SU-DHL-6 (cell line): ENCODE results near the gene BOK.

Experiments
- H2AFZ ChIP-seq: fragments of 200-600 bp; sonication (generic); 2 replicates; pipeline ENCODE4 v1.6.1; 2014; ENCODE audit warnings: low read depth, mild to moderate bottlenecking, moderate library complexity, mixed read lengths, antibody characterized with exemption, low read length; ENCODE audit not compliant: severe bottlenecking
- H3F3A ChIP-seq: fragments of 200-600 bp; shearing (Covaris generic); 2 replicates; pipeline ENCODE4 v1.6.0; 2016; ENCODE audit warnings: antibody characterized with exemption, mild to moderate bottlenecking; ENCODE audit not compliant: insufficient read depth
- H3K27ac ChIP-seq: fragments of 200-600 bp; sonication (generic); 2 replicates; pipeline ENCODE4 v1.5.1; 2016; ENCODE audit warnings: low read depth, mild to moderate bottlenecking, low read length, moderate library complexity, mixed read lengths
- H3K27me3 ChIP-seq: fragments of 200-600 bp; sonication (generic), shearing (Covaris generic); 2 replicates; pipeline ENCODE4 v1.6.0; 2014; ENCODE audit warnings: mild to moderate bottlenecking, low read length
- H3K36me3 ChIP-seq: fragments of 200-600 bp; sonication (generic); 2 replicates; pipeline ENCODE4 v1.6.1; 2014; ENCODE audit warnings: mild to moderate bottlenecking, low read length, mixed read lengths
- H3K4me2 ChIP-seq: fragments of 300-600, 200-600 bp; shearing (Covaris generic), sonication (generic); 2 replicates; pipeline ENCODE4 v1.6.0; 2014; ENCODE audit warnings: low read length, low read depth, mild to moderate bottlenecking; ENCODE audit not compliant: poor library complexity, severe bottlenecking
- H3K4me3 ChIP-seq: fragments of 200-600 bp; sonication (generic); 2 replicates; pipeline ENCODE4 v1.5.1; 2014; ENCODE audit warnings: antibody characterized with exemption, low read length, mild to moderate bottlenecking, mixed read lengths; ENCODE audit not compliant: insufficient read depth, poor library complexity, severe bottlenecking
- H3K79me2 ChIP-seq: fragments of 200-600 bp; sonication (generic); 2 replicates; pipeline ENCODE4 v1.6.1; 2014; ENCODE audit warnings: mild to moderate bottlenecking, low read length, moderate library complexity; ENCODE audit not compliant: insufficient read depth
- H3K9ac ChIP-seq: fragments of 200-600 bp; sonication (generic); 2 replicates; pipeline ENCODE4 v1.7.0; 2014; ENCODE audit warnings: mild to moderate bottlenecking, low read length
- H3K9me2 ChIP-seq: fragments of 200-600 bp; sonication (generic); replicated peaks from 2 replicates; pipeline ENCODE4 v1.6.1; 2014; ENCODE audit warnings: low read length; ENCODE audit not compliant: insufficient read depth
- H3K9me3 ChIP-seq: fragments of 200-600 bp; sonication (generic); 2 replicates; pipeline ENCODE4 v1.6.1; 2014; ENCODE audit warnings: low read length, mixed read lengths; ENCODE audit not compliant: insufficient read depth
- H4K20me1 ChIP-seq: fragments of 200-600 bp; sonication (generic); 2 replicates; pipeline ENCODE4 v1.6.1; 2014; ENCODE audit warnings: low read depth, mild to moderate bottlenecking, antibody characterized with exemption, low read length, moderate library complexity, mixed read lengths
- EZH2phosphoT487 ChIP-seq: fragments of 200-600 bp; sonication (generic), shearing (Covaris generic); conservative IDR thresholded peaks from 2 replicates; pipeline ENCODE4 v1.6.1; 2018; ENCODE audit warnings: mild to moderate bottlenecking, antibody characterized with exemption, low read length, moderate library complexity, mixed read lengths
- TF ChIP-seq, protein P1 (sequence below): fragments of 200-600 bp; sonication (generic); IDR thresholded peaks from one replicate; pipeline ENCODE4 v1.5.1; 2017; ENCODE audit warnings: antibody characterized with exemption, mild to moderate bottlenecking, low read length, moderate library complexity; ENCODE audit not compliant: insufficient read depth, poor library complexity, severe bottlenecking

BOK gene

DNA sequence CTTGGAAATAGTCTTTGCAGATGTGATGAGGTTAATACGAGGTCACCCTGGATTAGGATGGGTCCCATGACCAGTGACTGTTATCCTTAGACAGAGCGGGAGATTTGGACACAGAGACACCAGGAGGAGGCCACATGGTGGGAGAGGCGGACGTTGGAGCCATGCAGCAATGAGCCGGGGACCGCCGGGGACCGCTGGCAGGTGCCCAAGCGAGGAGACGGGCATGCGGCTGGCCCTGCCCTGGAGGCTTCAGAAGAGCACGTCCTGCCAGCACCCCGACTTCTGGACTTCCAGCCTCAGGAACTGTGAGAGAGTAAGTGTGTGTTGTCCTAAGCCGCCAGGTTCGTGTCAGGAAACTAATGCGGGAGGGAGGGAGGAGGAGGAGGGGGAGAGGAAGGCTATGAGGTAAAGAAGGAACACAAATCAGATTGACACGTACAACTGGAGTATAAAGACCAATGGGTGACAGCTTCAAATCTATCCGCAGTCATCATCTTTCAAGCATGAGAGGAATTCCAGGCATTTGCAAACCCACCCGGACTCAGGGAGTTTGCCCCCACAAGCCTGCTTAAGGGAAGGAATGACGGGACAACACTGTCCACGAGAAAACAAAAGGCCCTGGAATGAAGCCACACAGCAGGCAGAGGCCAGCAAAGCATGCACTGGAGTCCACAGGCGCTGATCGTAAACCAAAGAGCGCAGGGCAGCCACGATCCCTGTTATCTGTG, 11.6 kb upstream of the BOK start:
- H3K4me2 ChIP-seq: no peak overlapping the region

DNA sequence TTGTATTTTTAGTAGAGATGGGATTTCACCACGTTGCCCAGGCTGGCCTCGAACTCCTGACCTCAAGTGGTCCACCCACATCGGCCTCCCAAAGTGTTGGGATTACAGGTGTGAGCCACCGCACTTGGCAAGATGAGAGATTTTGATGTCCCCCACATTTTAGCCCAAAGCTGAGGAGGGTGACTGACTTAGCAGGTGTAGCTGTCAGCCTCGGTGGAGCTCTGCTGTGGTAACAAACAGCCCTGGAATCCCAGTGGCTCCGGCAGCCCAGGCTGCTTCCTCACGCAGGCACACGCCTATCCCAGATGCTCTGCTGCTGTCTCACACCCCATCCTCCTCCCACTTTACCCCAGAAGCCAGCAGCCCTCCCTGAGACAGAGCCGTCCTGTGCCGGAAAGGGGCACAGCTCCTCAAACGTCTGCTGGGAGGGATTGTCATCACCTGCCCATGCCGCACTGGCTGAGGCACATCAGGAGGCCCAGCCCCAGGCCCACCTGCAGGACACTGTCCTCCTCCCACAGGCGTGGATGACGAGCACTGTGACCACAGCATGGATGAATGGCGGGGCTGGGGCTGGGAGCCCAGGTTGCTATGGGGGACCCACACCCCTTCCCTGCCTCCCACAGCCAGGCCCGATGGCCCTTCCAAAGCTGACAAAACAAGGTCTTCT, 10.6 kb upstream of the BOK start:
- Histone ChIP-seq H3K36me3 (no peaks in the 10 kb centered on the region), H2AFZ (no peak overlapping the region), H3K9me2 (no peaks in the 10 kb centered on the region), H3K4me3 (no peak overlapping the region), H3K9ac (no peak overlapping the region), H3K9me3 (no peaks in the 10 kb centered on the region), H3K27me3 (no peaks in the 10 kb centered on the region), H4K20me1 (no peaks in the 10 kb centered on the region), H3K79me2 (no peaks in the 10 kb centered on the region), H3K4me2 (no peak overlapping the region), H3F3A (no peaks in the 10 kb centered on the region), H3K27ac (no peak overlapping the region)
- TF ChIP-seq EZH2phosphoT487: no peak
- TF ChIP-seq, protein P1, sequence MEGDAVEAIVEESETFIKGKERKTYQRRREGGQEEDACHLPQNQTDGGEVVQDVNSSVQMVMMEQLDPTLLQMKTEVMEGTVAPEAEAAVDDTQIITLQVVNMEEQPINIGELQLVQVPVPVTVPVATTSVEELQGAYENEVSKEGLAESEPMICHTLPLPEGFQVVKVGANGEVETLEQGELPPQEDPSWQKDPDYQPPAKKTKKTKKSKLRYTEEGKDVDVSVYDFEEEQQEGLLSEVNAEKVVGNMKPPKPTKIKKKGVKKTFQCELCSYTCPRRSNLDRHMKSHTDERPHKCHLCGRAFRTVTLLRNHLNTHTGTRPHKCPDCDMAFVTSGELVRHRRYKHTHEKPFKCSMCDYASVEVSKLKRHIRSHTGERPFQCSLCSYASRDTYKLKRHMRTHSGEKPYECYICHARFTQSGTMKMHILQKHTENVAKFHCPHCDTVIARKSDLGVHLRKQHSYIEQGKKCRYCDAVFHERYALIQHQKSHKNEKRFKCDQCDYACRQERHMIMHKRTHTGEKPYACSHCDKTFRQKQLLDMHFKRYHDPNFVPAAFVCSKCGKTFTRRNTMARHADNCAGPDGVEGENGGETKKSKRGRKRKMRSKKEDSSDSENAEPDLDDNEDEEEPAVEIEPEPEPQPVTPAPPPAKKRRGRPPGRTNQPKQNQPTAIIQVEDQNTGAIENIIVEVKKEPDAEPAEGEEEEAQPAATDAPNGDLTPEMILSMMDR: no peak

More for the DNA sequence above, 11.6 kb upstream of the BOK start:
- H3K27me3 ChIP-seq: no peaks in the 10 kb centered on the region
- no peaks in the 10 kb centered on the region for H3K9me2 ChIP-seq
- H3K9ac ChIP-seq: no peak overlapping the region
- H4K20me1 ChIP-seq: no peaks in the 10 kb centered on the region
- H3K79me2 ChIP-seq: no peaks in the 10 kb centered on the region
- H3F3A ChIP-seq: no peaks in the 10 kb centered on the region
- H2AFZ ChIP-seq: no peak overlapping the region
- TF ChIP-seq, protein P1: no peak
- TF ChIP-seq EZH2phosphoT487: no peak
- no peak overlapping the region for H3K27ac ChIP-seq
- no peaks in the 10 kb centered on the region for H3K9me3 ChIP-seq
- H3K36me3 ChIP-seq: no peaks in the 10 kb centered on the region
- H3K4me3 ChIP-seq: no peak overlapping the region

DNA sequence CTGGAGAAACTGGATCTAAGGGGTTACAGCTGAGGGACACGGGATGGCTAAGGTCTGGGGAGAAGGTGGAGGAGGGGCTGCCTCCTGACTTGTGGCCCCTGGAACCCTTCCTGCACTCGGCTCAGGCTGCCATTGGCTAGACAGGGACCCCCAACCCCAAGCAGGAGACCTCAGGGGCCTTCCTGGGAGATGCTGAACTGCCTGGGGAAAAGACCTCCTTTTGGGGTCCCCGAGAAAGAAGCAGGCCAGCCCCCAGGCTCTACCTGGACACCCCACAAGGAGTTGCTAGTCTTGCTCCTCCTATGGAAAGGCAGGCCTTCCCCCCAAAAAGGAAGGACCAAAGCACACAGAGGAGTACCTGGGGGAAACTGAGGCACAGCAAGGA, 10.1 kb upstream of the BOK start:
- no peak overlapping the region for H3K4me3 ChIP-seq
- no peaks in the 10 kb centered on the region for H3K9me2 ChIP-seq
- no peak overlapping the region for H2AFZ ChIP-seq
- H3K36me3 ChIP-seq: no peaks in the 10 kb centered on the region
- H3K9ac ChIP-seq: no peak overlapping the region
- H3K79me2 ChIP-seq: no peaks in the 10 kb centered on the region
- H3K27me3 ChIP-seq: no peaks in the 10 kb centered on the region
- TF ChIP-seq, protein P1: no peak
- TF ChIP-seq EZH2phosphoT487: no peak
- no peak overlapping the region for H3K4me2 ChIP-seq
- no peaks in the 10 kb centered on the region for H4K20me1 ChIP-seq
- H3K9me3 ChIP-seq: no peaks in the 10 kb centered on the region
- H3K27ac ChIP-seq: no peak overlapping the region
- no peaks in the 10 kb centered on the region for H3F3A ChIP-seq
